ENCODE results near the gene OPALIN.

OPALIN gene

DNA sequence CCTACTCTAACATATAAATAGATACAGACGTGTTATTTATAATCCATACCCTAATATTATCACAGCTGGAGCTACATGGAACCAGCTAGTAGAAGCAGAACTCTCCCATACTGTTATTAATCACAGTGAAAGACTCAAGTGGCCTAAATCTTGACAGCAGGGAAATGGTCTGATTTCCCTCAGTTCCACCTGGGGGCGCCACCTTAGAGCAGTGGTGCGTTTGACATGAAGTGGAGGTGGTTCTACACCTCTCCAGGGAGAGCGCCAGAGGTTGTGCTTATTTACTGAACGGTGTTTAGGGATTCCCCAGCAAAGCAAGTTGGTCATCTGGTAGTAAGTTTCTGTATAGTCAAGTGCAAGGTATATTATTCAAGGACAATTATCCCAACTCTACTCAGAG is 37.0 kb downstream of the OPALIN start:
- no peak overlapping the region for H3K4me3 ChIP-seq (ENCODE audit: low read depth, low read length)
- TF ChIP-seq, protein P1, sequence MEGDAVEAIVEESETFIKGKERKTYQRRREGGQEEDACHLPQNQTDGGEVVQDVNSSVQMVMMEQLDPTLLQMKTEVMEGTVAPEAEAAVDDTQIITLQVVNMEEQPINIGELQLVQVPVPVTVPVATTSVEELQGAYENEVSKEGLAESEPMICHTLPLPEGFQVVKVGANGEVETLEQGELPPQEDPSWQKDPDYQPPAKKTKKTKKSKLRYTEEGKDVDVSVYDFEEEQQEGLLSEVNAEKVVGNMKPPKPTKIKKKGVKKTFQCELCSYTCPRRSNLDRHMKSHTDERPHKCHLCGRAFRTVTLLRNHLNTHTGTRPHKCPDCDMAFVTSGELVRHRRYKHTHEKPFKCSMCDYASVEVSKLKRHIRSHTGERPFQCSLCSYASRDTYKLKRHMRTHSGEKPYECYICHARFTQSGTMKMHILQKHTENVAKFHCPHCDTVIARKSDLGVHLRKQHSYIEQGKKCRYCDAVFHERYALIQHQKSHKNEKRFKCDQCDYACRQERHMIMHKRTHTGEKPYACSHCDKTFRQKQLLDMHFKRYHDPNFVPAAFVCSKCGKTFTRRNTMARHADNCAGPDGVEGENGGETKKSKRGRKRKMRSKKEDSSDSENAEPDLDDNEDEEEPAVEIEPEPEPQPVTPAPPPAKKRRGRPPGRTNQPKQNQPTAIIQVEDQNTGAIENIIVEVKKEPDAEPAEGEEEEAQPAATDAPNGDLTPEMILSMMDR (IDR thresholded peaks at IDR 0.05; ENCODE audit: control insufficient read depth, extremely low read depth, insufficient read depth), result no peak
- no peak for DNase-seq (ENCODE audit: low read depth)

DNA sequence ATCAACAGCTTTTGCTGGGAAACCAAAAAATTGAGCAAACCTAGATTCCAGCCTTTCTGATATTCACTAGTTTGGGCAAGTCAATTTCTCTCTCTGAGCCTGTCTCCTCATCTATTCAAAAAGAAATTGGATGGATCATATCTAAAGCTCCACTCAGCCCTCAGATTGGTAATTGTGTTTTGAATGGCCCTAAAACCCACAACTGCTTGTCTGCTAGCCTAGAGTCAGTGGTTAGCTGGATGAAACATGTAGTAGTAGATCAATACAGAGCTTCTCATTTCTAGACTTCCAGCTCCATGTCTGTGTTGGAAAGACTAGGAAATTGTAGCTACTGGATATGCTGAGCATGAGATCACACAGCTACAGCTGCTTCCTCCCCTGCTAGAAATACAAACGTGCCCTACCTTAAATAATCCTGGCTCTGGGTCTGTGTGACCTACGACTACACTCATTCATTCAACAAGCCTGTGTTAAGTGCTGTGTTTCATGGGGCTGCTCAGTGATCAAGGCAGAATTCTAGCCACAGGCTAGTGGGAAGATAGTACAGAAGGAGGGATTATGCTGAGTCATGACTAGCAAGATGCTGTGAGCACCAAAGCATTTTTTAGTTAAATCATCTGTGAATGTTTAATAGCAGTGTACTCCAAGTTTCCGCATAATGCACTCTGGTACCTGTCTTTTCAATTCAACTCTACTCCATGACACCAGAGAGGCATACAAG is 38.9 kb downstream of the OPALIN start:
- TF ChIP-seq, protein P1 (IDR thresholded peaks at IDR 0.05; ENCODE audit: control insufficient read depth, extremely low read depth, insufficient read depth), result no peak
- no peak overlapping the region for H3K4me3 ChIP-seq (ENCODE audit: low read depth, low read length)
- DNase-seq (ENCODE audit: low read depth), result no peak

DNA sequence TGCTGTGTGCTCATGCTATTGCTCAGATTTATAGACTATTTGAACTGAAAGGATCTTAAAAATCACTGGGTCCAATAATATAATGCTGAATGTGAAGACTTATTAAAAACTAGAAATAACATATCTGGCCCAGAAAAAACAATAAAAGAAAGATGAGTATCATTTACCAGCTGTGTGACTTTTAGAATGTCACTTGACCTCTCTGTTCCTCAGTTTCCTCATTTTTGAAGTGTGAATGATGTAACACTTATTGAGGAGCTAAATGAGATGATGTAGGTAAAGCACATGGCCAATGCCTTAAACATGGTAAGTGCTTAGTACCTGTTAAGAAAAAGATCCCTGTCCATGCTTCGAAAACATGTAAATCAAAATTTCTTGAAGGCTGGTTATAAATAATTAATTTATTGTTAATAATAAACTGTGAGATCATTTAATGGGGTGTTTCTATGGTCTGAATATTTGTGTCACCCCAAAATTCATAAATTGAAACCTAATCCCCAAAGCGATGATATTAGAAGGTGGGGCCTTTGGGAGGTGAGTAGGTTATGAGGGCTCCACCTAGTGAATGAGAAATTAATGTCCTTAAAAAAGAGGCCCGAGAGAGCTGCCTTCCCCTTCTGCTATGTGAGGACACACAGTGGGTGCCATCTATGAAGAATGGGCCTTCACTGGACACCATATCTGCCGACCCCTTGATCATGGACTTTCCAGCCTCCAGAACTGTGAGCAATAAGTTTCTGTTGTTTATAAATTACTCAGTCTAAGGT is 41.6 kb downstream of the OPALIN start:
- no peak for DNase-seq (ENCODE audit: low read depth)
- TF ChIP-seq, protein P1 (IDR thresholded peaks at IDR 0.05; ENCODE audit: control insufficient read depth, extremely low read depth, insufficient read depth), result no peak

DNA sequence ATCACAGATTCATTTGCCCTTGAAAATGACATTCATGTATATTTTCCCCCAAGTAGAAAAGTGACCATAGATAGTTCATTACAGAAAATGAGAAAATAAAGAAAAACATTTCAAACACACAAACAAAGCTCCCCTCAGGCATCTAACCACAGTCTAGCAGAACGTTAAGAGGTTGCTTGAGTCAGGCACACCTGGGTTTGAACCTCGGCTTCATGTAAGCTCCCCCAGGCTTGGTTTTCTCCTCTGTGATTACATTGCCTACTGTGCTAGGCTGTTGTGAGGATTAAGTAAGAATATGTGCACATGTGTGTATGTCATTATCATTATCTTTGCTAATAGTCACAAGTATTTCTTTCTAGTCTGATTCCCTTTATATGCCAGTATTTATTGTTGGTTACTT is 45.5 kb downstream of the OPALIN start:
- no peak for DNase-seq (ENCODE audit: low read depth)
- TF ChIP-seq, protein P1 (IDR thresholded peaks at IDR 0.05; ENCODE audit: control insufficient read depth, extremely low read depth, insufficient read depth), result no peak
- no peak overlapping the region for H3K4me3 ChIP-seq (ENCODE audit: low read depth, low read length)

More for the DNA sequence above, 41.6 kb downstream of the OPALIN start:
- H3K4me3 ChIP-seq (ENCODE audit: low read depth, low read length), result no peak overlapping the region

DNA sequence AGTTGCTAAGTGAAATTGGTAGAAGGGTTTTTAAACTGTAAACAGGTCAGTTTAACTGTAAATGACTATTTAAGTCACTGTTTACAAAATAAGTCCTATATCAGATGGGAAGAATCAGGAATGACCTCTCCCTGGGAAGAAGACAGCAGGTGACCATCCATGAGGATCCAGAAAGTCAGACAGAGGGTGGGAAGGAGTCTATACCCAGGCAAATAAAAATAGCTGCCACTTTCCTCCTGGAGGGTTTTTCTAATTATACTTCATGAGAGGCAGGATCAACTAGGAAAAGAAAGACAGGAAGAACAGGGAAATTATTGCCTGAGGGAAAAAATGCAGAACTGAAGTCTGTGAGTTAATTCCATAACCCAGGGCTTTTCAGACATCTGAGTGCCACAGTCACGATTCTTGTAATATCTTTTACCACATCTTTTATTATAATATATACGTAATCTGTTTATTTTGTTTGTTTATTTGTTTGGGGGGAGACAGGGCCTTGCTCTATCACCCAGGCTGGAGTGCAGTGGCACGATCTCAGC is 47.6 kb downstream of the OPALIN start:
- no peak for DNase-seq (ENCODE audit: low read depth)
- TF ChIP-seq, protein P1 (IDR thresholded peaks at IDR 0.05; ENCODE audit: control insufficient read depth, extremely low read depth, insufficient read depth), result no peak
- no peak overlapping the region for H3K4me3 ChIP-seq (ENCODE audit: low read depth, low read length)

DNA sequence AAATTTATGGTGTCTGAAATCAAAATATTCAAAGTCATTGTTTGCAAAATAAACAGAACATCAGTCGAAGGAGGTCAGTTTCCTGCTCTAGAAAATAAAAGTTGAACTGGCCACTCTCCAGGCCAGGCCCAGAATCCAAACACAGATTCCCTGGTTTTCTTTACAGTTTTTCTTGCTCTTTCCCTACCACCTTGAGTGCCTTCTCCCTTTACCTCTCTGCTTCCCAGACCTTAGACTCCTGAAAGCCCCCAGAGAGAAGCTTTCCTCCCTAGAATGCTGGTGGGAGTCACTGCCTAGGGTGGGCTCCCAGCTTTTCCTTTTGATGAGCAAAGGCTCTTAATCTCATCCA is 48.5 kb downstream of the OPALIN start:
- DNase-seq (ENCODE audit: low read depth), result no peak
- TF ChIP-seq, protein P1 (IDR thresholded peaks at IDR 0.05; ENCODE audit: control insufficient read depth, extremely low read depth, insufficient read depth), result no peak
- H3K4me3 ChIP-seq (ENCODE audit: low read depth, low read length), result no peak overlapping the region

All from LNCaP clone FGC (cell line).